ENCODE measurements around the gene IRF4.

DNA sequence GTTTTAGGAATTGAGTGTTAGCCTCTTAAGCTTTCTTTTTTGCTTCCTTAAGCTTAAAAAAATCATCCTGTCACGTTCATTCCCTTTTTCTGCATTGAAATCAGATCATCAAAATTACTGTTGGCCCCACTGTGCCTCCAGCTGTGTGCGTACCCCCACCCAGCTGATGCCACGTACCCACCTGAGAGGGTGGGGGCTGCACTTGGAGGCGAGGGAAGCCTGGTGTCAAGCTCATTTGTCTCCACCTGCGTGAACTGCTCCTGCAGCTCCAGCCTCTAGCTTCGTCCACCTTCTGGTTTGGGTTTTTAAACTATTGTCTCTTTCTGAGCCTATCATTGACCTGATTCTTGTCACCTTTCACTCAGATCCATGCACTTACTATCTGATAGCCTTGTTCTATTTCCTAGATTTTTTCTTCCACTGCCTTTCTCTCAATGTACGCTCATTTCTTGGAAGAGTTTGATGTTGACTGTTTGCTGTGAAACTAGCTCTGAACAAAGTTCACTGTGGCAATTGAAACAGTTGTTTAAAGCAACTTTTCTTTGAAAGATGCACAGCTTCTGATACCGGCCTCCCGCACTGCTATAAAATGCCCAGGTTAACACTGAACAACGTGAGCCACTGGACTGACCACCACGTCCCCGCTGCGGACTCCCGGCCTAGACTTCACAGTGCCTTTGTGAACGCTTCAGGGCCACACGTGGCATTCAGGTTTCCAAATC lies 30.0 kb upstream of the IRF4 start:
- TF ChIP-seq, protein P1, sequence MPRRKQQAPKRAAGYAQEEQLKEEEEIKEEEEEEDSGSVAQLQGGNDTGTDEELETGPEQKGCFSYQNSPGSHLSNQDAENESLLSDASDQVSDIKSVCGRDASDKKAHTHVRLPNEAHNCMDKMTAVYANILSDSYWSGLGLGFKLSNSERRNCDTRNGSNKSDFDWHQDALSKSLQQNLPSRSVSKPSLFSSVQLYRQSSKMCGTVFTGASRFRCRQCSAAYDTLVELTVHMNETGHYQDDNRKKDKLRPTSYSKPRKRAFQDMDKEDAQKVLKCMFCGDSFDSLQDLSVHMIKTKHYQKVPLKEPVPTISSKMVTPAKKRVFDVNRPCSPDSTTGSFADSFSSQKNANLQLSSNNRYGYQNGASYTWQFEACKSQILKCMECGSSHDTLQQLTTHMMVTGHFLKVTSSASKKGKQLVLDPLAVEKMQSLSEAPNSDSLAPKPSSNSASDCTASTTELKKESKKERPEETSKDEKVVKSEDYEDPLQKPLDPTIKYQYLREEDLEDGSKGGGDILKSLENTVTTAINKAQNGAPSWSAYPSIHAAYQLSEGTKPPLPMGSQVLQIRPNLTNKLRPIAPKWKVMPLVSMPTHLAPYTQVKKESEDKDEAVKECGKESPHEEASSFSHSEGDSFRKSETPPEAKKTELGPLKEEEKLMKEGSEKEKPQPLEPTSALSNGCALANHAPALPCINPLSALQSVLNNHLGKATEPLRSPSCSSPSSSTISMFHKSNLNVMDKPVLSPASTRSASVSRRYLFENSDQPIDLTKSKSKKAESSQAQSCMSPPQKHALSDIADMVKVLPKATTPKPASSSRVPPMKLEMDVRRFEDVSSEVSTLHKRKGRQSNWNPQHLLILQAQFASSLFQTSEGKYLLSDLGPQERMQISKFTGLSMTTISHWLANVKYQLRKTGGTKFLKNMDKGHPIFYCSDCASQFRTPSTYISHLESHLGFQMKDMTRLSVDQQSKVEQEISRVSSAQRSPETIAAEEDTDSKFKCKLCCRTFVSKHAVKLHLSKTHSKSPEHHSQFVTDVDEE (CRISPR knock-in tag; IDR thresholded peaks at IDR 0.05) = no peak
- no peak for TF ChIP-seq ZNF70 (CRISPR knock-in tag; IDR thresholded peaks at IDR 0.05)
- no peak for TF ChIP-seq ZNF8 (CRISPR knock-in tag; IDR thresholded peaks at IDR 0.05)
- no peak for TF ChIP-seq ISL1 (CRISPR knock-in tag; IDR thresholded peaks at IDR 0.05)
- TF ChIP-seq, protein P2, sequence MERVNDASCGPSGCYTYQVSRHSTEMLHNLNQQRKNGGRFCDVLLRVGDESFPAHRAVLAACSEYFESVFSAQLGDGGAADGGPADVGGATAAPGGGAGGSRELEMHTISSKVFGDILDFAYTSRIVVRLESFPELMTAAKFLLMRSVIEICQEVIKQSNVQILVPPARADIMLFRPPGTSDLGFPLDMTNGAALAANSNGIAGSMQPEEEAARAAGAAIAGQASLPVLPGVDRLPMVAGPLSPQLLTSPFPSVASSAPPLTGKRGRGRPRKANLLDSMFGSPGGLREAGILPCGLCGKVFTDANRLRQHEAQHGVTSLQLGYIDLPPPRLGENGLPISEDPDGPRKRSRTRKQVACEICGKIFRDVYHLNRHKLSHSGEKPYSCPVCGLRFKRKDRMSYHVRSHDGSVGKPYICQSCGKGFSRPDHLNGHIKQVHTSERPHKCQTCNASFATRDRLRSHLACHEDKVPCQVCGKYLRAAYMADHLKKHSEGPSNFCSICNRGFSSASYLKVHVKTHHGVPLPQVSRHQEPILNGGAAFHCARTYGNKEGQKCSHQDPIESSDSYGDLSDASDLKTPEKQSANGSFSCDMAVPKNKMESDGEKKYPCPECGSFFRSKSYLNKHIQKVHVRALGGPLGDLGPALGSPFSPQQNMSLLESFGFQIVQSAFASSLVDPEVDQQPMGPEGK (CRISPR knock-in tag; IDR thresholded peaks at IDR 0.05; ENCODE audit: borderline replicate concordance) = no peak
- no peak for TF ChIP-seq TOX (CRISPR knock-in tag; IDR thresholded peaks at IDR 0.05; ENCODE audit: borderline replicate concordance)
- no peak for TF ChIP-seq RARB (CRISPR knock-in tag; IDR thresholded peaks at IDR 0.05)
- no peak for TF ChIP-seq GLIS3 (CRISPR knock-in tag; IDR thresholded peaks at IDR 0.05)
- TF ChIP-seq ZFP30 (CRISPR knock-in tag; IDR thresholded peaks at IDR 0.05) = no peak
- TF ChIP-seq CSDC2 (CRISPR knock-in tag; IDR thresholded peaks at IDR 0.05) = no peak
- TF ChIP-seq SNAI2 (CRISPR knock-in tag; IDR thresholded peaks at IDR 0.05) = no peak
- TF ChIP-seq ESRRG (CRISPR knock-in tag; IDR thresholded peaks at IDR 0.05) = no peak
- TF ChIP-seq ZFP3 (CRISPR knock-in tag; IDR thresholded peaks at IDR 0.05) = no peak

Data from SK-N-SH treated with all-trans-retinoic acid at 6 μM for 48 hours (cell line).